Neural cell (in vitro differentiated cells): Measurements from ENCODE around the gene APPBP2.

Experiments
- EP300 ChIP-seq: fragments of 450-650 bp; conservative IDR thresholded peaks from 2 replicates; pipeline ENCODE4 v1.6.1; 2014; ENCODE audit warnings: antibody characterized with exemption, mild to moderate bottlenecking, moderate library complexity; ENCODE audit not compliant: poor library complexity, severe bottlenecking
- POLR2AphosphoS5 ChIP-seq: IDR thresholded peaks from 2 replicates; pipeline ENCODE4 v1.6.1; 2012
- SMC3 ChIP-seq: fragments of 450-650 bp; conservative IDR thresholded peaks from 2 replicates; pipeline ENCODE4 v1.6.1; 2014; ENCODE audit warnings: antibody characterized with exemption, mild to moderate bottlenecking, moderate library complexity; ENCODE audit not compliant: poor library complexity
- TF ChIP-seq, protein P1 (sequence below): fragments of 450-650 bp; IDR thresholded peaks from 2 replicates; pipeline ENCODE4 v1.5.1; 2014; ENCODE audit warnings: antibody characterized with exemption, mild to moderate bottlenecking, moderate library complexity; ENCODE audit not compliant: poor library complexity, severe bottlenecking

DNA sequence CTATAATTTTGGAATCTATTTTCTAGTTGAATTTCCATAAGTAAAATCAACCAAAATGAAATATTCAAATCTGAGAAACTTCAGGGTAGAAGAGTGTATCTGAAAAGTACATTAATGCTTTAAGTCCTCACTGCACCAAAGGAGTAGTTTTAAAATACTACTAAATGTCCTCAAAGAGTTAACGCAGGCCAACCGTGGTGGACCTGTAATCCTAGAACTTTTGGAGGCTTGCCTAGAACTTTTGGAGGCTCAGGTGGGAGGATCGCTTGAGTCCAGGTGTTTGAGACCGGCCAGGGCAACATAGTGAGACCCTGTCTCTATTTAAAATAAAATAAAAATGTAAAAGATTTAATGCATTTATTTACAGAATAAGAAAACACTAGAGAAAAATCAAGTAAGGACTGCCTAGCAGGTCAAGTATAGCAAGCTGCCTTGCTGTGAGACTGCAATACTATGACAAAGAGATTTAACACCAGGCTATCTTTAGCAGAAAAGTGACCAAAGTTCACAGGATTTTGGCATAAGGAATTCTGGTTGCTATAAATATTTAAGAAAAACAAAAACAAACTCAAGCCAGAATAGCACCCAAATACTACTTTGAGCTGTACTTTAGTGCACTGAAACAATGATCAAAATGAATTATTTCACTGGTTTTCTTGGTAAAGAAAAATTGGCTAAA, 62.7 kb downstream of the APPBP2 start:
- TF ChIP-seq POLR2AphosphoS5: no peak
- TF ChIP-seq, protein P1, sequence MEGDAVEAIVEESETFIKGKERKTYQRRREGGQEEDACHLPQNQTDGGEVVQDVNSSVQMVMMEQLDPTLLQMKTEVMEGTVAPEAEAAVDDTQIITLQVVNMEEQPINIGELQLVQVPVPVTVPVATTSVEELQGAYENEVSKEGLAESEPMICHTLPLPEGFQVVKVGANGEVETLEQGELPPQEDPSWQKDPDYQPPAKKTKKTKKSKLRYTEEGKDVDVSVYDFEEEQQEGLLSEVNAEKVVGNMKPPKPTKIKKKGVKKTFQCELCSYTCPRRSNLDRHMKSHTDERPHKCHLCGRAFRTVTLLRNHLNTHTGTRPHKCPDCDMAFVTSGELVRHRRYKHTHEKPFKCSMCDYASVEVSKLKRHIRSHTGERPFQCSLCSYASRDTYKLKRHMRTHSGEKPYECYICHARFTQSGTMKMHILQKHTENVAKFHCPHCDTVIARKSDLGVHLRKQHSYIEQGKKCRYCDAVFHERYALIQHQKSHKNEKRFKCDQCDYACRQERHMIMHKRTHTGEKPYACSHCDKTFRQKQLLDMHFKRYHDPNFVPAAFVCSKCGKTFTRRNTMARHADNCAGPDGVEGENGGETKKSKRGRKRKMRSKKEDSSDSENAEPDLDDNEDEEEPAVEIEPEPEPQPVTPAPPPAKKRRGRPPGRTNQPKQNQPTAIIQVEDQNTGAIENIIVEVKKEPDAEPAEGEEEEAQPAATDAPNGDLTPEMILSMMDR: no peak
- TF ChIP-seq EP300: no peak
- no peak for TF ChIP-seq SMC3
